Measurements from ENCODE around the gene NAA15.

Gene NAA15

DNA sequence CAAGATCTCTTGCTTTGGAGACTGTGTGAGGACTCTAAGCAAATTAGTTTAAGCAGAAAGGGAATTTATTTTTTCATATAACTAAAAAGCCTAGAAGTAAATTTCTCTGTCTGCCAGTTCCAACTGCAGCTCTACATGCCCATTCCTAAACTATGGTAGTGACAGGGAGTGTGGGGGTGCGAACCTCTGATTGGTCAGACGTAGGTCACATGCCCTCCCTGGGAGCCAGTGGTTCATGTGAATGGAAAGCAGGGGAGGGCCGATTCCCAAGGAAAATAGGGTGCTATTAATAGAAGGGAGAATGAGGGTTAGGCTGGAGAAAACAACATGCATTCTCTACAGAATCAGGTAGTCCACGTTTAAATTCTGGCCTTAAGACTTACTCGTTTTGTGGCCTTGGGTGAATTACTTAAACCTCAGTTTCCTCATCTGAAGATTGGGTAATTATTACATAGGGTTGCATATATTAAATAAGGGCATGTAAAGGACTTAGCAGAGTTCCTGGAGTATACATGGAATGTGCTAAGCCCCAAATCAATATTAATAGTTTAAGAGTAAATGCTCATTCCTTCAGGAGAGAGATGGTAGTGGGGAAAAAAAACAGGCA, 159.8 kb downstream of the NAA15 start:
- TF ChIP-seq, protein P1, sequence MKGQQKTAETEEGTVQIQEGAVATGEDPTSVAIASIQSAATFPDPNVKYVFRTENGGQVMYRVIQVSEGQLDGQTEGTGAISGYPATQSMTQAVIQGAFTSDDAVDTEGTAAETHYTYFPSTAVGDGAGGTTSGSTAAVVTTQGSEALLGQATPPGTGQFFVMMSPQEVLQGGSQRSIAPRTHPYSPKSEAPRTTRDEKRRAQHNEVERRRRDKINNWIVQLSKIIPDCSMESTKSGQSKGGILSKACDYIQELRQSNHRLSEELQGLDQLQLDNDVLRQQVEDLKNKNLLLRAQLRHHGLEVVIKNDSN (IDR thresholded peaks at IDR 0.05): peak; percentile 89
- TF ChIP-seq EP300 (IDR thresholded peaks at IDR 0.05; ENCODE audit: borderline replicate concordance): no peak

DNA sequence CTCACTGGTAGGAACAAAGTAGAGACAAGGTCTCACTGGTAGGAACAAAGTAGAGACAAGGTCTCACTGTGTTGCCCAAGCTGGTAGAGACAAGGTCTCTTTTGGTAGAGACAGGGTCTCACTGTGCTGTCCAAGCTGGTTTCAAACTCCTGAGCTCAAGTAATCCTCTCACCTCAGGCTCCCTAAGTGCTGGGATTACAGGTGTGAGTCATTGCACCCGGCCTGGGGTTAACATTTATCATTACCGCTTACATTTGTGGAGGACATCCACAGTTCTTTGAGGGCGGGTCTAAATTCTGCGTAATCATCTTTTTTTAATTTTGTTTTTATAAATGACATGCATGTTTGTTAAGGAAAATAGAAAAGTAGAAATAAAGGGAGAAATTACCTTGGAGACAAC, 164.6 kb downstream of the NAA15 start:
- no peak for TF ChIP-seq TCF12 (IDR thresholded peaks at IDR 0.05; ENCODE audit: low read depth)
- TF ChIP-seq, protein P2, sequence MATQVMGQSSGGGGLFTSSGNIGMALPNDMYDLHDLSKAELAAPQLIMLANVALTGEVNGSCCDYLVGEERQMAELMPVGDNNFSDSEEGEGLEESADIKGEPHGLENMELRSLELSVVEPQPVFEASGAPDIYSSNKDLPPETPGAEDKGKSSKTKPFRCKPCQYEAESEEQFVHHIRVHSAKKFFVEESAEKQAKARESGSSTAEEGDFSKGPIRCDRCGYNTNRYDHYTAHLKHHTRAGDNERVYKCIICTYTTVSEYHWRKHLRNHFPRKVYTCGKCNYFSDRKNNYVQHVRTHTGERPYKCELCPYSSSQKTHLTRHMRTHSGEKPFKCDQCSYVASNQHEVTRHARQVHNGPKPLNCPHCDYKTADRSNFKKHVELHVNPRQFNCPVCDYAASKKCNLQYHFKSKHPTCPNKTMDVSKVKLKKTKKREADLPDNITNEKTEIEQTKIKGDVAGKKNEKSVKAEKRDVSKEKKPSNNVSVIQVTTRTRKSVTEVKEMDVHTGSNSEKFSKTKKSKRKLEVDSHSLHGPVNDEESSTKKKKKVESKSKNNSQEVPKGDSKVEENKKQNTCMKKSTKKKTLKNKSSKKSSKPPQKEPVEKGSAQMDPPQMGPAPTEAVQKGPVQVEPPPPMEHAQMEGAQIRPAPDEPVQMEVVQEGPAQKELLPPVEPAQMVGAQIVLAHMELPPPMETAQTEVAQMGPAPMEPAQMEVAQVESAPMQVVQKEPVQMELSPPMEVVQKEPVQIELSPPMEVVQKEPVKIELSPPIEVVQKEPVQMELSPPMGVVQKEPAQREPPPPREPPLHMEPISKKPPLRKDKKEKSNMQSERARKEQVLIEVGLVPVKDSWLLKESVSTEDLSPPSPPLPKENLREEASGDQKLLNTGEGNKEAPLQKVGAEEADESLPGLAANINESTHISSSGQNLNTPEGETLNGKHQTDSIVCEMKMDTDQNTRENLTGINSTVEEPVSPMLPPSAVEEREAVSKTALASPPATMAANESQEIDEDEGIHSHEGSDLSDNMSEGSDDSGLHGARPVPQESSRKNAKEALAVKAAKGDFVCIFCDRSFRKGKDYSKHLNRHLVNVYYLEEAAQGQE (IDR thresholded peaks at IDR 0.05; ENCODE audit: low read depth): no peak
- no peak for TF ChIP-seq FOXM1 (IDR thresholded peaks at IDR 0.05; ENCODE audit: borderline replicate concordance, low read depth)
- TF ChIP-seq NFIC (IDR thresholded peaks at IDR 0.05): no peak
- TF ChIP-seq CEBPB (IDR thresholded peaks at IDR 0.05): no peak
- no peak for TF ChIP-seq TAF1 (IDR thresholded peaks at IDR 0.05; ENCODE audit: low read depth)
- no peak for TF ChIP-seq YY1 (IDR thresholded peaks at IDR 0.05; ENCODE audit: low read depth)
- TF ChIP-seq, protein P1 (IDR thresholded peaks at IDR 0.05): no peak
- no peak for TF ChIP-seq ZBTB7A (IDR thresholded peaks at IDR 0.05; ENCODE audit: low read depth)
- TF ChIP-seq CREB1 (IDR thresholded peaks at IDR 0.05; ENCODE audit: low read depth): no peak
- no peak for TF ChIP-seq EGR1 (IDR thresholded peaks at IDR 0.05)
- no peak for TF ChIP-seq TEAD4 (IDR thresholded peaks at IDR 0.05)
- TF ChIP-seq, protein P3, sequence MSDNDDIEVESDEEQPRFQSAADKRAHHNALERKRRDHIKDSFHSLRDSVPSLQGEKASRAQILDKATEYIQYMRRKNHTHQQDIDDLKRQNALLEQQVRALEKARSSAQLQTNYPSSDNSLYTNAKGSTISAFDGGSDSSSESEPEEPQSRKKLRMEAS (IDR thresholded peaks at IDR 0.05): no peak
- no peak for TF ChIP-seq EP300 (IDR thresholded peaks at IDR 0.05; ENCODE audit: borderline replicate concordance)
- TF ChIP-seq RAD21 (IDR thresholded peaks at IDR 0.05; ENCODE audit: low read depth): no peak

DNA sequence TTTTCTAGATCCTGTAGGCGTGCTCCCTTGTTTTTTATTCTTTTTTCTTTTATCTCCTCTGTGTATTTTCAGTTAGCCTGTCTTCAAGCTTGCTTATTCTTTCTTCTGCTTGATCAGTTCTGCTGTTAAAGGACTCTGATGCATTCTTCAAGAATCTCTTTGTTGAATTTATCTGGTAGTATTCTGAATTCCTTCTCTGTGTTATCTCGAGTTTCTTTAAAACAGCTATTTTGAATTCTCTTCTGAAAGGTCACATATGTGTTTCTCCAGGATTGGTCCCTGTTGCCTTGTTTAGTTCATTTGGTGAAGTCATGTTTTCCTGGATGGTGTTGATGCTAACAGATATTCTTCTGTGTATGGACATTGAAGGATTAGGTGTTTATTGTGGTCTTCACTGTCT, 167.9 kb downstream of the NAA15 start:
- TF ChIP-seq, protein P3 (IDR thresholded peaks at IDR 0.05): no peak
- TF ChIP-seq YY1 (IDR thresholded peaks at IDR 0.05; ENCODE audit: low read depth) (no peak), ZBTB7A (IDR thresholded peaks at IDR 0.05; ENCODE audit: low read depth) (no peak), TCF12 (IDR thresholded peaks at IDR 0.05; ENCODE audit: low read depth) (no peak), RAD21 (IDR thresholded peaks at IDR 0.05; ENCODE audit: low read depth) (no peak), TEAD4 (IDR thresholded peaks at IDR 0.05) (no peak), FOXM1 (IDR thresholded peaks at IDR 0.05; ENCODE audit: borderline replicate concordance, low read depth) (no peak), CEBPB (IDR thresholded peaks at IDR 0.05) (no peak)
- TF ChIP-seq, protein P1 (IDR thresholded peaks at IDR 0.05): no peak
